Lower leg skin (tissue), 4 donors: Measurements from ENCODE around the gene ATP13A2. TPM values are rescaled to one million over a fixed set of nuclear protein-coding genes. Genes with fewer than 3 reads are reported as not detected.
"Not testable (repeated sequence)": the region's sequence is repeated elsewhere in the genome, so short reads cannot be mapped to it uniquely, and the experiment has no call there.

Experiments used
- DNase-seq, 2 donors: peaks; one replicate each; pipeline ENCODE4 v3.0.0-alpha.2; 2019; ENCODE audit warnings: low spot score in 2 of 2
- H3K4me3 ChIP-seq: fragments of 200-600 bp; sonication (generic); 2 replicates; pipeline ENCODE4 v1.5.1; 2017; ENCODE audit warnings: mild to moderate bottlenecking, low read depth; ENCODE audit not compliant: poor library complexity, severe bottlenecking
- CTCF ChIP-seq, 3 donors: fragments of 450-650 bp; IDR thresholded peaks; one replicate each; pipeline ENCODE4 v1.5.1; 2016; ENCODE audit warnings: antibody characterized with exemption in 3 of 3, mild to moderate bottlenecking in 3 of 3, moderate library complexity in 2 of 3
- POLR2A ChIP-seq, 2 donors: fragments of 450-650 bp; IDR thresholded peaks; one replicate each; pipeline ENCODE4 v1.6.1; 2016 to 2017; ENCODE audit warnings: antibody characterized with exemption in 2 of 2, mild to moderate bottlenecking in 1 of 2, moderate library complexity in 1 of 2
- WGBS, 2 donors: methylation state at CpG; one replicate each; pipeline ENCODE4 v1.1.5; 2018; 5-methylcytosine and 5-hydroxymethylcytosine counted together
- intact Hi-C: fragments of 100-400 bp; cut with DNase I; formaldehyde crosslinking; loops from one replicate; pipeline ENCODE4 v1.15.0; 2023; ENCODE audit warnings: low total_unique reads
- total RNA-seq, 4 donors: library from RNA; depleted of rRNA; stranded (reverse); fragments of >200 nt; gene quantifications; one replicate each; pipeline ENCODE4 v1.1.0, GENCODE V29; 2016

ATP13A2 gene
- total RNA-seq, 4 donors from 2014 or later = 22.1 to 50.2 (median 38.8) TPM

GRCh38 chr1:16956775-16957174, 55.0 kb downstream of the ATP13A2 start:
- DNase-seq = no peak
- H3K4me3 ChIP-seq = no peak overlapping the region
- TF ChIP-seq POLR2A (IDR thresholded peaks at IDR 0.05) (no peak), CTCF (IDR thresholded peaks at IDR 0.05) (no peak)
- 92 to 94% methylated on average over 8 of the region's 8 CpGs for WGBS, 2 donors
- intact Hi-C loops = no loop called here

GRCh38 chr1:16955186-16955585, 56.5 kb downstream of the ATP13A2 start:
- H3K4me3 ChIP-seq = no peak overlapping the region
- 86 to 87% methylated on average over 25 of the region's 25 CpGs for WGBS, 2 donors
- TF ChIP-seq CTCF (IDR thresholded peaks at IDR 0.05) (no peak), POLR2A (IDR thresholded peaks at IDR 0.05) (no peak)
- intact Hi-C loops = no loop called here
- no peak for DNase-seq

- no peak overlapping the region for H3K4me3 ChIP-seq
- DNase-seq = no peak
- intact Hi-C loops = no loop called here
- TF ChIP-seq POLR2A (IDR thresholded peaks at IDR 0.05) = no peak
- TF ChIP-seq CTCF (IDR thresholded peaks at IDR 0.05) = no peak
- WGBS, 2 donors = 97 to 100% methylated on average over 2 to 12 of the region's 18 CpGs
These were observed 57.1 kb downstream of the ATP13A2 start for GRCh38 chr1:16954579-16954978.

GRCh38 chr1:16952376-16952775, 59.4 kb downstream of the ATP13A2 start:
- DNase-seq, intact Hi-C loops, H3K4me3 ChIP-seq: not testable (repeated sequence)
- 87 to 95% methylated on average over 4 of the region's 4 CpGs for WGBS, 2 donors

- DNase-seq, H3K4me3 ChIP-seq, intact Hi-C loops: not testable (repeated sequence)
- WGBS, 2 donors = 41 to 47% methylated on average over 7 of the region's 7 CpGs
These were observed 62.7 kb downstream of the ATP13A2 start for GRCh38 chr1:16949026-16949425.

GRCh38 chr1:16948282-16948891, 63.3 kb downstream of the ATP13A2 start:
- H3K4me3 ChIP-seq, intact Hi-C loops, DNase-seq: not testable (repeated sequence)
- WGBS, 2 donors = 54 to 57% methylated on average over 26 of the region's 26 CpGs

- WGBS, 2 donors = 90% methylated on average over 19 of the region's 19 CpGs
- intact Hi-C loops = no loop called here
- TF ChIP-seq CTCF (IDR thresholded peaks at IDR 0.05) (no peak), POLR2A (IDR thresholded peaks at IDR 0.05) (no peak)
- no peak overlapping the region for H3K4me3 ChIP-seq
- no peak for DNase-seq
These were observed 65.1 kb downstream of the ATP13A2 start for GRCh38 chr1:16946646-16947045.

- intact Hi-C loops, DNase-seq, H3K4me3 ChIP-seq: not testable (repeated sequence)
- WGBS, 2 donors = 91 to 94% methylated on average over 13 of the region's 13 CpGs
These were observed 65.5 kb downstream of the ATP13A2 start for GRCh38 chr1:16946185-16946584.

GRCh38 chr1:16945512-16945911, 66.2 kb downstream of the ATP13A2 start:
- WGBS, 2 donors = 76 to 93% methylated on average over 2 to 4 of the region's 9 CpGs
- intact Hi-C loops = not testable (repeated sequence)

More at GRCh38 chr1:16945512-16945911, 66.2 kb downstream of the ATP13A2 start:
- not testable (repeated sequence) for H3K4me3 ChIP-seq, DNase-seq
